Endometrial microvascular endothelial cells (primary cell): Measurements from ENCODE around the gene COL4A3. TPM values are rescaled to one million over a fixed set of nuclear protein-coding genes. Genes with fewer than 3 reads are reported as not detected.

ENCODE experiments used
- in situ Hi-C: cut with HindIII; loops from 2 replicates; pipeline ENCODE4 v1.10.0; 2017; ENCODE audit warnings: low sequenced_read_pairs, low pct_unique_long_range_greater_than_20kb; ENCODE audit errors: inconsistent ontology term
- total RNA-seq: library from RNA; depleted of rRNA; stranded (reverse); fragments of >200 nt; gene quantifications from one replicate; pipeline ENCODE4 v1.2.3, GENCODE V29; 2015; ENCODE audit errors: inconsistent ontology term

The COL4A3 gene
- total RNA-seq, 1 donor from 2014 or later, result not detected

GRCh38 chr2:227322530-227323205, 158.2 kb downstream of the COL4A3 start:
- in situ Hi-C loops, result no loop called here

DNA sequence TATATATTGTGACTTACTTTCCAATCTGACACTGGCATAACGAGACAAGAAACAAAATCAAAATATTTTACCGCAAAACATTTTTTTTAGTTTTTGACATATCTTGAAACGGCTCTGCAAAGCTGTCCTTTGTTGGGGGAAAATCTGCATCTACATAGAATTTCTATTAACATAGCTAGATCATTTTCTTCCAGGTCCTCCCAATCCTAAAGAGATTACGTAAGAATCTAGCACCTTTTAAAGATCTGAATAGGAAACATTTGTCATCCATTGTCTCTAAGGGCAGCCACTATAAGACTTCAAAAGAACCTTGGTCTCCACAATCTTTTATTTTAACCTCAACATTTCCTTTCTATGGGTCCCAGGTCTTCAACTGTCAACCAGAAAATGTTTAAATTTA, 159.4 kb downstream of the COL4A3 start:
- in situ Hi-C loops, result no loop called here

DNA sequence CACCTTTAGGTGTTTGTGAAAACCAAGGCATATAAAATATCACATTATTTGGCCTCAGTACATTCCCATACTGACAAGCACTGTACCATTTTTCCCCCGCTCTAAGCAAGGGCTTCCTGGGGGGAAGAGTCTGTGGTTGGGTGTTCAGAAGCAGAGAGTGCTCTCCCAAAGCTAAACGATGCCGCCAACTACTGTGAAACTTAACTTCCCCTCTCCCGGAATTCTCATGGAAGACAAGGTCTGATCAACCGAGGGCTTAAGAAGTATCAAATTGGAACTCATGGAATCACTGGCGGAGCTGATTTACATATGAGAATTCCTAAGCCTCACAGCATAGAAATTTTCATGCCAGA, 160.2 kb downstream of the COL4A3 start:
- in situ Hi-C loops, result no loop called here

DNA sequence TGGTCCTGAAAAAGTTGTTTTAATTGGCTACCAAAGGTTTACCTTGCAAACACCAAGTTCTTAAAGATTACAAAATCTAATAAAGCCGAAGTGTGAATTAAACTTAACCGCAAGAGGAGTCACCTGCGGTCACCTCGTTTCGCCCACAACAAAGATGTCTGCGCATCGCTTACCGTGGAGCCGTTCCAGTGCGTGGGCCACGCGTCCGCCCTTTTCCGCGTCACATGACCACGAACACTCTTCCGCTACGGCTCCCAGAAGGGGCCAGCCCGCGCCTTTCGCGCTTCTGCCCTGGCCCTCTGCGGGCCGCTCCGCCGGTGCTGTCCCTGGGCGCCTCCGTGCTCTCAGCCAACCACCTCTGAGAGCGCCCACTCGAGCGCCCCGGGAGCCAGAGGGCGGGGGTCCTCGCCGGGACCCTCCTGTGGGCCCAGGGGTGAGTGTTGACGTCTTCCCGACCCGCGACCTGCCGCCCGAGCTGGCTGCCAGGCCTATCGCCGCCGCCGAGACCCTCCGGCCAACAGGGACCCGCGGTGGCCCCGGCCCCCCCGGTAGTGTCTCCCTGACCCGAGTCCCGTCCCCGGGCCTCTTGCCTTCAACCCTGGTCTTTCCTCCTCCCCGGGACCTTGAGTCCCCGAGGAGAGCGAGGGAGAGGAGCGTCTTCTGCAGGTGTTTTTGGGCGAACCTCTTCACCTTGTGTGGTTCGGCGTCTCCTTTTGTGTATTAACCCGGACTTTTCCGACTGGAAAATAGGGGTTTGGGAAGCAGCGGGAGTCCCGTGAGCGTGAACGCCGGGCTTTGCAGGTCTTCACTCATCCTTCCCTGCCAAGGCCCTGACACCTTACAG, 160.8 kb downstream of the COL4A3 start, which contains the start of gene MFF:
MFF (plus strand) TSS at position 257 of the 844 bp plus-strand sequence. CDS start 5,415 bp downstream, outside the sequence.
- in situ Hi-C loops, result no loop called here

- in situ Hi-C loops, result no loop called here
These were observed 161.4 kb downstream of the COL4A3 start for GRCh38 chr2:227325839-227326195.

GRCh38 chr2:227326783-227327182, 162.4 kb downstream of the COL4A3 start:
- in situ Hi-C loops, result no loop called here

DNA sequence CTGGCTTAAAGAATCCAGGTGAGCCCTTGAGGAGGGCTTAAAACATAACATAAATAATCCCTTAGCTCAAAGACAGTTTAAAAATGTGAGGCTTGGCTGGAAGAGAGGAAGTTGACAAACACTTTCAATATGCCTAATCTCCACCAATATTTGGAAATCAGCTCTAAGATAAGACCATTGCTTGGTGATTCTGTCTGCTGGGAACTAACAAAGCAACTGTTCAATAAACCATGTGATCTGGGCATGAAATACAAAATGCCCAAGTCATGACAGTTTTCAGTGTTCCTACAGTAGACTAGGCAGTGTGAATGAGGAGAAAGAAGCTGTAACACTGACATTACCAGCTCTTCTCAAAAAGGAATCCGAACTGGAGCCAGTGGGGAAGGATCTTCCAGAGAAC, 171.3 kb downstream of the COL4A3 start:
- in situ Hi-C loops, result no loop called here

DNA sequence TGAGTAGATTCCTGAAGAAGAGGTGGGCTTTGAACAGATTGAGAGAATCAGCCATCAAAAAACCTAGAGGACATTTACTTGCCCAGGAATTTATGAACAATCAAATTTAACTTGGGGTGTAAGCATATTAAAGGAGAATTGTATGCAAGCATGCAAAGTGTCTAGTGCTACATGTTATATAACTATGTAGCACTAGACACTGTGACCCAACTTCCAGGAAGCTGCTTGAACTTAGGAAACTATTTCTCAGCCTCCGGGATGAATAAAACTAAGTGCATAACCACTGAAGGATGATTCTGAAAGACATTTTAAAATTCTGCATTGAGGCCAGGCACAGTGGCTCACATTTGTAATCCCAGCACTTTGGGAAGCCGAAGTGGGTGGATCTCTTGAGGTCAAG, 173.0 kb downstream of the COL4A3 start:
- in situ Hi-C loops, result no loop called here

- in situ Hi-C loops, result no loop called here
These were observed 174.7 kb downstream of the COL4A3 start for GRCh38 chr2:227339098-227339599.

- in situ Hi-C loops, result no loop called here
These were observed 175.7 kb downstream of the COL4A3 start for GRCh38 chr2:227340106-227340505.

- in situ Hi-C loops, result no loop called here
These were observed 177.1 kb downstream of the COL4A3 start for GRCh38 chr2:227341553-227341952.

GRCh38 chr2:227344231-227344630, 179.8 kb downstream of the COL4A3 start:
- in situ Hi-C loops, result no loop called here

- in situ Hi-C loops, result no loop called here
These were observed 182.7 kb downstream of the COL4A3 start for GRCh38 chr2:227347117-227347516.

- in situ Hi-C loops, result no loop called here
These were observed 183.9 kb downstream of the COL4A3 start for GRCh38 chr2:227348324-227348723.

DNA sequence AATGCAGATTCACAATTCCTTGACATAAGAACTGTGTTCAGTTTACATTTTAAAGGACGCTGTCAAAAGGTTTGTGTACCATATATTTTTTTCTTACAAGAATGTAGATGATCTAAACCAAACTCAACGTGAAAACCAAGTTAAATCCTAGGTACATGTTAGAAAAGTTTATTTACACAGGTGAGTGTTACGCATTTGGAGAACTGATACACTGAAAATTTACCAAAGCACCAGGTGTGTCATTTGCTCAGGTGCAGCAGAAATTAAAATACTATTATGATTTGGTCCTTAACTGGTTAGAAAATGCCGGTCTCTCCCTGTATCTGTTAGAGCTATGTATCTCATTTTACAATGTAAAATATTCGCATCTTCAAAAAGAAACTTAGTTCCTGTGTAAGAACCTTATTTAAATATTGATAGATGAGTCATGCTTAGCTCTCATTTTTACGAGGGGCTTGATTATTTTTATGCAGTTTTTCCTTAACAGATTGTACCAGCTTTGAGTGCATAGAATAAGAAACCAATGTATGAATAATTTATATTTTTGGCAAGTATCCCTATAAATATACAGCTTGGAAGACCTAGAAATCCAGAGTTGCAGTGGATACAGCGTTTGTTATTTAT, 185.7 kb downstream of the COL4A3 start:
- in situ Hi-C loops, result no loop called here

GRCh38 chr2:227351639-227352038, 187.2 kb downstream of the COL4A3 start:
- in situ Hi-C loops, result no loop called here

GRCh38 chr2:227360351-227360750, 195.9 kb downstream of the COL4A3 start:
- in situ Hi-C loops, result no loop called here

GRCh38 chr2:227363756-227364155, 199.3 kb downstream of the COL4A3 start:
- in situ Hi-C loops, result no loop called here
